ENCODE measurements around the gene C2CD2.

Gene C2CD2

GRCh38 chr21:41845310-41846032 lies 108.3 kb downstream of the C2CD2 start:
- Mint-ChIP-seq H3K4me1 (peaks cover 30% of the 10 kb centered on the region), H3K4me3 (no peak overlapping the region), H3K36me3 (ENCODE audit: low read depth) (peaks cover 43% of the 10 kb centered on the region), H3K27me3 (ENCODE audit: low read depth, poor library complexity) (no peaks in the 10 kb centered on the region), H3K9me3 (peaks cover 25% of the 10 kb centered on the region), H3K27ac (peak overlapping the region; percentile 77)
- no peak for DNase-seq
- TF ChIP-seq CTCF (IDR thresholded peaks at IDR 0.05): no peak

GRCh38 chr21:41843584-41843983 lies 110.2 kb downstream of the C2CD2 start:
- Mint-ChIP-seq H3K27me3 (ENCODE audit: low read depth, poor library complexity) (no peaks in the 10 kb centered on the region), H3K27ac (peak overlapping the region; percentile 49), H3K9me3 (peaks cover 38% of the 10 kb centered on the region), H3K36me3 (ENCODE audit: low read depth) (peaks cover 51% of the 10 kb centered on the region), H3K4me3 (peak overlapping the region; percentile 23), H3K4me1 (peaks cover 30% of the 10 kb centered on the region)
- no peak for TF ChIP-seq CTCF (IDR thresholded peaks at IDR 0.05)
- no peak for DNase-seq

- DNase-seq: no peak
- H3K27me3 Mint-ChIP-seq (ENCODE audit: low read depth, poor library complexity): peaks cover 3% of the 10 kb centered on the region
- peaks cover 74% of the 10 kb centered on the region for H3K36me3 Mint-ChIP-seq (ENCODE audit: low read depth)
- H3K4me3 Mint-ChIP-seq: no peak overlapping the region
- H3K27ac Mint-ChIP-seq: no peak overlapping the region
- H3K9me3 Mint-ChIP-seq: peaks cover 38% of the 10 kb centered on the region
- TF ChIP-seq CTCF (IDR thresholded peaks at IDR 0.05): no peak
- H3K4me1 Mint-ChIP-seq: peaks cover 28% of the 10 kb centered on the region
These were observed 112.9 kb downstream of the C2CD2 start for GRCh38 chr21:41840880-41841279.

DNA sequence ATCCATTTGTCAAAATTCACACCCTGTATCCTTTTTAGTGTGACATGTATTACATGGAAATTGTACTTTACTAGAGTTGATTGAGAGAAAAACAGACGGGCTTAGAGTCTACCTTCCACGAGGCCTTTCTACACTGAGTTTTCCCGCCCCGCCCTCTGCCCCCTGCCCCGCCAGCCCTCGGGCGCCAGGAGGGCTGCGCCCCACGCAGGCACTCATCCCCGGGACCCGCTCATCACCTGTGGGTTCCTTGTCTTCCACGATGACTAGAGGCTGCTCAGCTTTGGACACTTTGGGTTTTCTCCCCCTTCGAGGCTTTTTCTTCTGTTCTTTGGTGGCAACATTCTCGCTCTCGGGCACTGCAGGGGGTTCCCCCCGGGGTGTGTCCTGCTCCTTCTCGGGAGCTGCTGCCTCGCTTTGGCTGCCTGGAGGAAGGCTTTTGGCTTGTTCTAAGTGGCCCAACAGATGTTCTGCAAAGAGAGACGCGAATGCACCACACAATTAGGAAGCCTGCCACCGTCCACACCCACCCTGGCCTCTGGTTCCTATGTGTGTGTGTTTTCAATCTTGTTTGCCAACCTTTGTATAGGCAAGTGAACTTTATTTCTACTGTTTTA lies 114.3 kb downstream of the C2CD2 start:
- H3K4me3 Mint-ChIP-seq: no peak overlapping the region
- peaks cover 31% of the 10 kb centered on the region for H3K4me1 Mint-ChIP-seq
- H3K9me3 Mint-ChIP-seq: peaks cover 38% of the 10 kb centered on the region
- no peak for TF ChIP-seq CTCF (IDR thresholded peaks at IDR 0.05)
- no peak overlapping the region for H3K27ac Mint-ChIP-seq
- no peak for DNase-seq
- peaks cover 83% of the 10 kb centered on the region for H3K36me3 Mint-ChIP-seq (ENCODE audit: low read depth)
- H3K27me3 Mint-ChIP-seq (ENCODE audit: low read depth, poor library complexity): peaks cover 4% of the 10 kb centered on the region

DNA sequence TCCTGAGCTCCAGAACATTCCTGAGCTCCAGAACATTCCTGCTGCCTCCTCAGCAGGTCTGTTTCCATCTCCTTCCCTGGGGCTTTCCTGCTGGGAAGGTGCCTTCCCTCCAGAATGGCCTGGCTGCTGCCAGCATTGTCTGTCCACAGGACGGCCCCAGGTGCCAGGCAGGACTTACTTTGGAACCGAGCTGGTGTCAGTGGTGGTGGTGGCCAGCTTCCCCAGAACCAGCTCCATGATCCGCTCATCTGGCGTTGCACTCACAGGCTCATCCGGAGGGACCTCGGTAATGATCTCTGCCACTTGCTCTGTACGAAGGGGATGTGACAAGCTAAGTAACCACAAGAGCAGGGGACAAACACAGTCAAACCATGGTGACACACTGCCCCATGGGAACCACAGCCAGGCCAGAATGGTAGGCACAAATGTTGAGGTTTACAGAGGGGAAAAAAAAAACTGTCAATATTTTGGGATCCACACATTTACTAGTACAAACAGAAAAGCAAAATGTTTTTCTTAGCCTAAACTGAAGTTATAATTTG lies 116.0 kb downstream of the C2CD2 start:
- Mint-ChIP-seq H3K4me3 (no peak overlapping the region), H3K27me3 (ENCODE audit: low read depth, poor library complexity) (peaks cover 4% of the 10 kb centered on the region), H3K27ac (peak overlapping the region; percentile 44), H3K9me3 (peaks cover 32% of the 10 kb centered on the region), H3K4me1 (peaks cover 21% of the 10 kb centered on the region), H3K36me3 (ENCODE audit: low read depth) (peaks cover 70% of the 10 kb centered on the region)
- no peak for TF ChIP-seq CTCF (IDR thresholded peaks at IDR 0.05)
- DNase-seq: no peak
